Stimulated activated CD8-positive, alpha-beta memory T cell treated with anti-CD3 and anti-CD28 coated beads, Interleukin-4, amount 100 ng/mL, for 24 hours (primary cell): ENCODE measurements around the gene ZNG1A.
"Not testable (repeated sequence)": the region's sequence is repeated elsewhere in the genome, so short reads cannot be mapped to it uniquely, and the experiment has no call there.

Experiments used
- DNase-seq: peaks from one replicate; pipeline ENCODE4 v3.0.0-alpha.2; 2020; ENCODE audit warnings: low read depth

The ZNG1A gene

GRCh38 chr9:178140-178825, 573 bp downstream of the ZNG1A start:
- DNase-seq: not testable (repeated sequence)

- not testable (repeated sequence) for DNase-seq
Observed at GRCh38 chr9:169757-170156, 9.1 kb downstream of the ZNG1A start.

GRCh38 chr9:159871-160270, 19.0 kb downstream of the ZNG1A start:
- not testable (repeated sequence) for DNase-seq

- DNase-seq: not testable (repeated sequence)
Observed at GRCh38 chr9:151173-151572, 27.7 kb downstream of the ZNG1A start.

- DNase-seq: not testable (repeated sequence)
Observed at GRCh38 chr9:139880-140279, 39.0 kb downstream of the ZNG1A start.

- not testable (repeated sequence) for DNase-seq
Observed at GRCh38 chr9:117995-118467, 60.8 kb downstream of the ZNG1A start, which contains the start of gene FOXD4. FOXD4 (minus strand) TSS chr9:118417; CDS start chr9:118119, 298 bp downstream.

- not testable (repeated sequence) for DNase-seq
Observed at GRCh38 chr9:117144-117994, 61.5 kb downstream of the ZNG1A start.

GRCh38 chr9:116239-117077, 62.4 kb downstream of the ZNG1A start:
- not testable (repeated sequence) for DNase-seq

GRCh38 chr9:115118-115451, 63.8 kb downstream of the ZNG1A start:
- not testable (repeated sequence) for DNase-seq

GRCh38 chr9:114267-115117, 64.4 kb downstream of the ZNG1A start:
- not testable (repeated sequence) for DNase-seq

- DNase-seq: not testable (repeated sequence)
Observed at GRCh38 chr9:113468-114266, 65.2 kb downstream of the ZNG1A start.

GRCh38 chr9:112589-113467, 66.0 kb downstream of the ZNG1A start:
- DNase-seq: not testable (repeated sequence)

GRCh38 chr9:110672-111071, 68.2 kb downstream of the ZNG1A start:
- not testable (repeated sequence) for DNase-seq

GRCh38 chr9:109540-109939, 69.3 kb downstream of the ZNG1A start:
- DNase-seq: not testable (repeated sequence)

- not testable (repeated sequence) for DNase-seq
Observed at GRCh38 chr9:108742-109495, 69.9 kb downstream of the ZNG1A start.

GRCh38 chr9:105991-106390, 72.9 kb downstream of the ZNG1A start:
- not testable (repeated sequence) for DNase-seq

- DNase-seq: not testable (repeated sequence)
Observed at GRCh38 chr9:100430-100829, 78.4 kb downstream of the ZNG1A start.

GRCh38 chr9:99867-100266, 79.0 kb downstream of the ZNG1A start:
- DNase-seq: not testable (repeated sequence)
